GM15510 (cell line): ENCODE measurements around the gene TLX2.

Experiments used
- POLR2A ChIP-seq: IDR thresholded peaks from 3 replicates; pipeline ENCODE4 v1.6.1; 2011; ENCODE audit warnings: borderline replicate concordance; ENCODE audit not compliant: insufficient read length; ENCODE audit errors: extremely low read depth

Gene TLX2

GRCh38 chr2:74566754-74567085 is 52.5 kb downstream of the TLX2 start:
- TF ChIP-seq POLR2A: no peak
